ENCODE results near the gene MRGPRX4.

DNA sequence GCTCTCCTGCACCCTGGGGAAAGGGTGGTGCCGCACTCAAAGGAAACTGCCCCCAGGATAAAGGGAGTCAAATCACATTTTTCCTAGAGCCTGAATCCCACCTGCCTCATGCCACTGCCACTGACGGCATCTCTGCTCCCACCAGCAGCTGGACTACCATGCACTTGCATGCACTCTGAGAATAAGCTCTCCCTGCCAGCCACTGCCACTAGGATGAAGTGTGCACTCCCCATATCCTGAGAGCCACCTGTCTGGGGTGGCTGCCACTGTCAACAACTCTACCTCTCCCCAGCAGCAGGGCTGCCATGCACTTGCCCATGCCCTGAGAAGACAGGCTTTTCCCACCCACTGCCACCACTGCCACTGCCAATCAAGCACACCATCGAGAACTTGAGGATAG is 31.6 kb downstream of the MRGPRX4 start:
- TF ChIP-seq, protein P1, sequence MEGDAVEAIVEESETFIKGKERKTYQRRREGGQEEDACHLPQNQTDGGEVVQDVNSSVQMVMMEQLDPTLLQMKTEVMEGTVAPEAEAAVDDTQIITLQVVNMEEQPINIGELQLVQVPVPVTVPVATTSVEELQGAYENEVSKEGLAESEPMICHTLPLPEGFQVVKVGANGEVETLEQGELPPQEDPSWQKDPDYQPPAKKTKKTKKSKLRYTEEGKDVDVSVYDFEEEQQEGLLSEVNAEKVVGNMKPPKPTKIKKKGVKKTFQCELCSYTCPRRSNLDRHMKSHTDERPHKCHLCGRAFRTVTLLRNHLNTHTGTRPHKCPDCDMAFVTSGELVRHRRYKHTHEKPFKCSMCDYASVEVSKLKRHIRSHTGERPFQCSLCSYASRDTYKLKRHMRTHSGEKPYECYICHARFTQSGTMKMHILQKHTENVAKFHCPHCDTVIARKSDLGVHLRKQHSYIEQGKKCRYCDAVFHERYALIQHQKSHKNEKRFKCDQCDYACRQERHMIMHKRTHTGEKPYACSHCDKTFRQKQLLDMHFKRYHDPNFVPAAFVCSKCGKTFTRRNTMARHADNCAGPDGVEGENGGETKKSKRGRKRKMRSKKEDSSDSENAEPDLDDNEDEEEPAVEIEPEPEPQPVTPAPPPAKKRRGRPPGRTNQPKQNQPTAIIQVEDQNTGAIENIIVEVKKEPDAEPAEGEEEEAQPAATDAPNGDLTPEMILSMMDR (conservative IDR thresholded peaks at IDR 0.05; ENCODE audit: low read depth, low read length): no peak
- TF ChIP-seq, protein P2, sequence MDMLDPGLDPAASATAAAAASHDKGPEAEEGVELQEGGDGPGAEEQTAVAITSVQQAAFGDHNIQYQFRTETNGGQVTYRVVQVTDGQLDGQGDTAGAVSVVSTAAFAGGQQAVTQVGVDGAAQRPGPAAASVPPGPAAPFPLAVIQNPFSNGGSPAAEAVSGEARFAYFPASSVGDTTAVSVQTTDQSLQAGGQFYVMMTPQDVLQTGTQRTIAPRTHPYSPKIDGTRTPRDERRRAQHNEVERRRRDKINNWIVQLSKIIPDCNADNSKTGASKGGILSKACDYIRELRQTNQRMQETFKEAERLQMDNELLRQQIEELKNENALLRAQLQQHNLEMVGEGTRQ (IDR thresholded peaks at IDR 0.05; ENCODE audit: low read depth, low read length): no peak
- TF ChIP-seq POLR2A (IDR thresholded peaks at IDR 0.05; ENCODE audit: low read depth, low read length) (no peak), RAD21 (IDR thresholded peaks at IDR 0.05; ENCODE audit: low read length) (no peak), CEBPB (IDR thresholded peaks at IDR 0.05; ENCODE audit: low read depth, low read length) (no peak), BHLHE40 (IDR thresholded peaks at IDR 0.05; ENCODE audit: low read depth, low read length) (no peak), RCOR1 (IDR thresholded peaks at IDR 0.05; ENCODE audit: insufficient replicate concordance, low read length) (no peak), MAZ (IDR thresholded peaks at IDR 0.05; ENCODE audit: borderline replicate concordance, low read depth, low read length) (no peak), FOS (IDR thresholded peaks at IDR 0.05; ENCODE audit: low read depth, low read length) (no peak)
- TF ChIP-seq, protein P3, sequence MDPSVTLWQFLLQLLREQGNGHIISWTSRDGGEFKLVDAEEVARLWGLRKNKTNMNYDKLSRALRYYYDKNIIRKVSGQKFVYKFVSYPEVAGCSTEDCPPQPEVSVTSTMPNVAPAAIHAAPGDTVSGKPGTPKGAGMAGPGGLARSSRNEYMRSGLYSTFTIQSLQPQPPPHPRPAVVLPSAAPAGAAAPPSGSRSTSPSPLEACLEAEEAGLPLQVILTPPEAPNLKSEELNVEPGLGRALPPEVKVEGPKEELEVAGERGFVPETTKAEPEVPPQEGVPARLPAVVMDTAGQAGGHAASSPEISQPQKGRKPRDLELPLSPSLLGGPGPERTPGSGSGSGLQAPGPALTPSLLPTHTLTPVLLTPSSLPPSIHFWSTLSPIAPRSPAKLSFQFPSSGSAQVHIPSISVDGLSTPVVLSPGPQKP (IDR thresholded peaks at IDR 0.05; ENCODE audit: borderline replicate concordance, low read depth, low read length): no peak
